Heart right ventricle (tissue), 16 donors: ENCODE results near the gene ZMPSTE24. TPM values are rescaled to one million over a fixed set of nuclear protein-coding genes. Genes with fewer than 3 reads are reported as not detected.

Experiments
- ATAC-seq, 8 donors: fragments of 200-7000 bp; cut with Tn5 transposase; one replicate each; pipeline ENCODE4 v1.9.1; 2020; ENCODE audit warnings: mild to moderate bottlenecking in 8 of 8, moderate library complexity in 8 of 8, moderate number of reproducible peaks in 1 of 8
- DNase-seq, 2 donors: peaks; one replicate each; pipeline ENCODE4 v3.0.0-alpha.2; 2020
- H3K27ac ChIP-seq, 10 donors: fragments of 200-600 bp; sonication (generic) in 2 of 10; one replicate each; pipeline versions ENCODE4 v1.5.0 to v1.8.0; 2020 to 2022; ENCODE audit warnings: mild to moderate bottlenecking in 3 of 10
- H3K27me3 ChIP-seq, 7 donors: fragments of 200-600 bp; one replicate each; pipeline ENCODE4 v1.8.0; 2021 to 2022; ENCODE audit warnings: mild to moderate bottlenecking in 2 of 7
- H3K36me3 ChIP-seq, 9 donors: fragments of 200-600 bp; sonication (generic) in 1 of 9; one replicate each; pipeline versions ENCODE4 v1.5.0 to v1.8.0; 2020 to 2022; ENCODE audit warnings: mild to moderate bottlenecking in 2 of 9
- H3K4me1 ChIP-seq, 9 donors: fragments of 200-600 bp; sonication (generic) in 1 of 9; one replicate each; pipeline versions ENCODE4 v1.5.0 to v1.8.0; 2020 to 2022; ENCODE audit warnings: mild to moderate bottlenecking in 4 of 9
- H3K4me3 ChIP-seq, 10 donors: fragments of 200-600 bp; sonication (generic) in 2 of 10; one replicate each; pipeline versions ENCODE4 v1.5.0 to v1.8.0; 2020 to 2022; ENCODE audit warnings: mild to moderate bottlenecking in 7 of 10, moderate library complexity in 2 of 10
- H3K9me3 ChIP-seq, 11 donors: fragments of 200-600 bp in 10 of 11; sonication (generic) in 2 of 11; one replicate each; pipeline versions ENCODE4 v1.5.0 to v1.8.0; 2013 to 2022; ENCODE audit warnings: mild to moderate bottlenecking in 2 of 11, control low read depth in 1 of 11, moderate library complexity in 1 of 11
- CTCF ChIP-seq, 9 donors: fragments of 200-600 bp; sonication (generic) in 2 of 9; IDR thresholded peaks; one replicate each; pipeline versions ENCODE4 v1.5.0 to v1.8.0; 2021 to 2022; ENCODE audit warnings: antibody characterized with exemption in 9 of 9, mild to moderate bottlenecking in 5 of 9, moderate library complexity in 1 of 9
- WGBS, 2 donors: extraction: QIAGEN DNeasy Blood & Tissue Kit; methylation state at CpG; one replicate each; pipeline ENCODE4 v1.1.7; 2013; ENCODE audit warnings: inconsistent platforms in 1 of 2; 5-methylcytosine and 5-hydroxymethylcytosine counted together
- intact Hi-C, 10 donors: fragments of 100-400 bp; cut with DNase I; formaldehyde crosslinking; loops; one replicate each; pipeline versions ENCODE4 v1.11.1 to v1.14.2; 2022
- polyA plus RNA-seq, 2 donors: library from polyadenylated mRNA; stranded (reverse); fragments of 200-250 nt; gene quantifications; one replicate each; pipeline ENCODE4 v1.2.3, GENCODE V29; 2013
- total RNA-seq, 10 donors: library from RNA; stranded (reverse); fragmentation: NEBNext Ultra II Directional in 3 of 10; extraction: Animal tissue kit (Norgen Biotek cat#: 25700) in 3 of 10; gene quantifications; one replicate each; pipeline versions ENCODE4 v1.2.1 to v1.2.4, GENCODE V29; 2021 to 2023
- donor health status: Arrhythmogenic right ventricular cardiomyopathy.
- donor health status: ischemic (EF 13 %, LVEDD 7.1; RV severe dilation, severe dysfunction).
- donor health status: healthy with polysubstance abuse.
- donor health status: DM: no; HTN: yes; CAD: no.
- donor health status: DM: no; HTN: no; CAD: no.
- donor health status: ischemic (EF 25% LVEDD 6.9; RV normal size, moderate dysfunction).
- donor health status: ischemic (EF 25% LVEDD 5.7; RV mildly dilated, moderate dysfunction).
- donor health status: healthy.
- donor health status: DM: yes; HTN: yes; CAD: no.
- donor health status: Ischemic cardiomyopathy.
- donor health status: ischemic (EF 35%, LVEDD 5.7; RV mildly dilated, moderate dysfunction).
- donor health status: nonischemic (EF 11% LVEDD 7.7; RV severe dilation, severe dysfunction).
- donor health status: DM: yes; HTN: yes; CAD: no.
- donor health status: PGD.
- donor health status: ischemic (EF 29% LVEDD 5.4; RV normal size, mild dysfunction).
- donor health status: nonischemic (EF 23%, LVEDD 6.1; RV moderate dilation, normal function).

Gene ZMPSTE24
- total and polyA plus RNA-seq, 12 donors = 19.9 to 47.5 (median 27.5) TPM

GRCh38 chr1:40316595-40317393 is 58.8 kb downstream of the ZMPSTE24 start, which contains the start of gene COL9A2:
Gene COL9A2, minus strand, starts transcription at chr1:40317286. Its CDS starts 89 bp downstream, at chr1:40317197.
- peak in 1 of 2 donors; percentile 42 for DNase-seq
- no peak for TF ChIP-seq CTCF (IDR thresholded peaks at IDR 0.05)
- H3K36me3 ChIP-seq = no peaks in the 10 kb centered on the region
- peak within 1 kb of the TSS; percentile 1 to 57 (median 46) for H3K4me3 ChIP-seq
- intact Hi-C loops = no loop called here
- ATAC-seq = peak; percentile 9 to 71 (median 36)
- H3K9me3 ChIP-seq = no peaks in the 10 kb centered on the region
- H3K27me3 ChIP-seq = peaks cover 7 to 57% (median 51%) of the 10 kb centered on the region in 7 donors
- 1 to 2% methylated on average over 76 to 84 of the region's 84 CpGs for WGBS, 2 donors
- H3K4me1 ChIP-seq = peaks cover 8 to 39% (median 24%) of the 10 kb centered on the region in 9 donors
- no peak within 1 kb of the TSS for H3K27ac ChIP-seq

- WGBS, 2 donors = 17 to 29% methylated on average over 21 of the region's 21 CpGs
- peaks cover 7 to 57% (median 51%) of the 10 kb centered on the region in 7 donors for H3K27me3 ChIP-seq
- peak overlapping the region in 6 of 10 donors; percentile 13 to 57 (median 54) for H3K4me3 ChIP-seq
- H3K4me1 ChIP-seq = peaks cover 8 to 34% (median 24%) of the 10 kb centered on the region in 9 donors
- no peak for TF ChIP-seq CTCF (IDR thresholded peaks at IDR 0.05)
- H3K36me3 ChIP-seq = no peaks in the 10 kb centered on the region
- intact Hi-C loops = no loop called here
- H3K27ac ChIP-seq = no peak overlapping the region
- DNase-seq (no peak), ATAC-seq (no peak)
- H3K9me3 ChIP-seq = no peaks in the 10 kb centered on the region
Observed at GRCh38 chr1:40317394-40318074, 59.5 kb downstream of the ZMPSTE24 start.

- no peak for ATAC-seq
- intact Hi-C loops = no loop called here
- 86 to 92% methylated on average over 4 of the region's 4 CpGs for WGBS, 2 donors
Observed at GRCh38 chr1:40318476-40318875, 60.4 kb downstream of the ZMPSTE24 start.

More at GRCh38 chr1:40318476-40318875, 60.4 kb downstream of the ZMPSTE24 start:
- Histone ChIP-seq H3K4me3 (no peak overlapping the region), H3K27me3 (peaks cover 7 to 57% (median 51%) of the 10 kb centered on the region in 7 donors), H3K9me3 (no peaks in the 10 kb centered on the region), H3K36me3 (no peaks in the 10 kb centered on the region), H3K4me1 (peaks cover 8 to 31% (median 24%) of the 10 kb centered on the region in 9 donors), H3K27ac (no peak overlapping the region)
- TF ChIP-seq CTCF (IDR thresholded peaks at IDR 0.05) = no peak
- no peak for DNase-seq
